OCI-LY7 (cell line): Measurements from ENCODE around the gene HELB. TPM values are rescaled to one million over a fixed set of nuclear protein-coding genes. Genes with fewer than 3 reads are reported as not detected.

ENCODE experiments used
- BruUV-seq: library from RNA; stranded (reverse); fragments of 400-500 nt; replicated peaks from 2 replicates; lab custom pipeline; 2021; lab: Mats Ljungman, UMichigan
- CTCF ChIA-PET: fragments of 300-600 bp; sonication (Branson Sonifier 250); formaldehyde crosslinking; loops from one replicate; lab custom pipeline; 2022; ENCODE audit warnings: antibody characterized with exemption; ENCODE audit not compliant: unreplicated experiment; lab: Charles Lee
- POLR2A ChIA-PET: fragments of 300-600 bp; sonication (Branson Sonifier 250); formaldehyde crosslinking; loops from one replicate; lab custom pipeline; 2022; ENCODE audit warnings: antibody characterized with exemption; lab: Charles Lee
- DNase-seq: peaks from one replicate; pipeline ENCODE4 v3.0.0-alpha.2; 2015; ENCODE audit warnings: low spot score
- H2AFZ ChIP-seq: fragments of 200-600 bp; sonication (generic), shearing (Covaris generic); 2 replicates; pipeline ENCODE4 v1.6.1; 2014; ENCODE audit warnings: mild to moderate bottlenecking, antibody characterized with exemption, low read length, moderate library complexity
- H3K27ac ChIP-seq: fragments of 200-600 bp; sonication (generic); 2 replicates; pipeline ENCODE4 v1.5.1; 2014; ENCODE audit warnings: mixed run types, low read depth, mild to moderate bottlenecking, moderate library complexity, low read length, inconsistent platforms; ENCODE audit not compliant: poor library complexity, severe bottlenecking
- H3K36me3 ChIP-seq: fragments of 200-600 bp; sonication (generic); 2 replicates; pipeline ENCODE4 v1.6.1; 2014; ENCODE audit warnings: mild to moderate bottlenecking, antibody characterized with exemption, low read length, moderate library complexity, mixed read lengths; ENCODE audit not compliant: insufficient read depth
- H3K4me1 ChIP-seq: fragments of 200-600 bp; sonication (generic); 2 replicates; pipeline ENCODE4 v1.5.1; 2014; ENCODE audit warnings: mild to moderate bottlenecking, low read length; ENCODE audit not compliant: insufficient read depth, poor library complexity, severe bottlenecking
- H3K4me2 ChIP-seq: fragments of 200-600 bp; sonication (generic); 2 replicates; pipeline ENCODE4 v1.6.1; 2014; ENCODE audit warnings: mild to moderate bottlenecking, low read length
- H3K4me3 ChIP-seq: fragments of 200-600 bp; sonication (generic); 2 replicates; pipeline ENCODE4 v1.5.1; 2014; ENCODE audit warnings: mild to moderate bottlenecking, low read depth, low read length; ENCODE audit not compliant: poor library complexity, severe bottlenecking
- H3K79me2 ChIP-seq: fragments of 200-600 bp; sonication (generic); 2 replicates; pipeline ENCODE4 v1.6.1; 2016; ENCODE audit warnings: low read depth, mild to moderate bottlenecking, low read length, moderate library complexity, mixed read lengths; ENCODE audit not compliant: insufficient read depth
- H3K9me2 ChIP-seq: fragments of 200-600 bp; sonication (generic); 2 replicates; pipeline ENCODE4 v1.6.1; 2016; ENCODE audit warnings: mild to moderate bottlenecking, low read length, mixed read lengths; ENCODE audit not compliant: insufficient read depth
- H3K9me3 ChIP-seq: fragments of 200-600 bp; sonication (generic); 2 replicates; pipeline ENCODE4 v1.6.1; 2014; ENCODE audit warnings: mild to moderate bottlenecking, mixed run types, low read length, mixed read lengths
- H4K20me1 ChIP-seq: fragments of 200-600 bp; sonication (generic); 2 replicates; pipeline ENCODE4 v1.6.1; 2014; ENCODE audit warnings: mild to moderate bottlenecking, antibody characterized with exemption, low read length, moderate library complexity, mixed read lengths; ENCODE audit not compliant: insufficient read depth
- CTCF ChIP-seq: fragments of 200-600 bp; sonication (generic); conservative IDR thresholded peaks from 2 replicates; pipeline ENCODE4 v1.5.1; 2014; ENCODE audit warnings: mild to moderate bottlenecking, antibody characterized with exemption, low read length, moderate library complexity, mixed read lengths
- EZH2phosphoT487 ChIP-seq: fragments of 200-600 bp; sonication (generic); IDR thresholded peaks from 2 replicates; pipeline ENCODE4 v1.6.1; 2018; ENCODE audit warnings: low read depth, borderline replicate concordance, mild to moderate bottlenecking, mixed run types, antibody characterized with exemption, low read length, moderate library complexity, mixed read lengths
- intact Hi-C: fragments of 100-400 bp; cut with micrococcal nuclease; formaldehyde crosslinking; loops from one replicate; pipeline ENCODE4 v1.10.0; 2022; ENCODE audit not compliant: unreplicated experiment
- total RNA-seq, 2 experiments: library from RNA; depleted of rRNA in 1 of 2; stranded (reverse); fragments of >200 nt in 1 of 2; shearing (Covaris generic) in 1 of 2; gene quantifications; 2 replicates each; pipeline ENCODE4 v1.2.3, GENCODE V29; 2014 to 2022

The HELB gene
- total RNA-seq, 2 experiments from 2014 or later: 6.0 to 7.5 TPM

- DNase-seq: peak; percentile 57
- ChIA-PET CTCF (no interaction called here), POLR2A (interaction anchor here (0.7 to 1.1 kb wide), 5 partner anchors 14 to 388 kb away, joined by 3 to 4 read pairs (median 3); no protein-coding TSS in a partner anchor)
- Histone ChIP-seq H3K4me2 (peak overlapping the region; percentile 89), H3K36me3 (peaks cover 8% of the 10 kb centered on the region; the same call in 1 of the 2 replicates), H2AFZ (no peak overlapping the region), H3K9me3 (no peaks in the 10 kb centered on the region), H3K4me1 (peaks cover 31% of the 10 kb centered on the region), H3K4me3 (peak overlapping the region; percentile 73), H3K79me2 (no peaks in the 10 kb centered on the region; the same call in 1 of the 2 replicates), H4K20me1 (no peaks in the 10 kb centered on the region), H3K9me2 (no peaks in the 10 kb centered on the region), H3K27ac (peak overlapping the region; percentile 7)
- TF ChIP-seq EZH2phosphoT487 (no peak), CTCF (no peak)
- intact Hi-C loops: loop anchor here (5.0 kb wide), 3 partner anchors 67 to 313 kb away; partner anchors contain the start of gene LLPH
- no TSS peak for BruUV-seq
Measured at GRCh38 chr12:66304296-66304900, 2.1 kb downstream of the HELB start.

- Histone ChIP-seq H4K20me1 (no peaks in the 10 kb centered on the region), H3K4me2 (no peak overlapping the region), H3K36me3 (peaks cover 14% of the 10 kb centered on the region; the same call in 1 of the 2 replicates), H3K4me1 (peaks cover 3% of the 10 kb centered on the region), H3K9me3 (no peaks in the 10 kb centered on the region), H3K4me3 (no peak overlapping the region), H3K79me2 (no peaks in the 10 kb centered on the region), H3K9me2 (no peaks in the 10 kb centered on the region), H3K27ac (no peak overlapping the region), H2AFZ (no peak overlapping the region)
- BruUV-seq: no TSS peak
- TF ChIP-seq EZH2phosphoT487 (no peak), CTCF (no peak)
- CTCF ChIA-PET: no interaction called here
- intact Hi-C loops: no loop called here
- POLR2A ChIA-PET: no interaction called here
- DNase-seq: no peak
Measured at GRCh38 chr12:66309606-66310005, 7.3 kb downstream of the HELB start.

GRCh38 chr12:66312189-66312588 is 9.9 kb downstream of the HELB start:
- Histone ChIP-seq H2AFZ (no peak overlapping the region), H3K4me3 (no peak overlapping the region), H3K9me2 (no peaks in the 10 kb centered on the region), H3K4me2 (no peak overlapping the region), H3K79me2 (no peaks in the 10 kb centered on the region), H3K27ac (no peak overlapping the region), H3K4me1 (no peaks in the 10 kb centered on the region), H3K36me3 (peaks cover 9% of the 10 kb centered on the region; the same call in 1 of the 2 replicates), H3K9me3 (no peaks in the 10 kb centered on the region), H4K20me1 (no peaks in the 10 kb centered on the region)
- POLR2A ChIA-PET: no interaction called here
- intact Hi-C loops: no loop called here
- TF ChIP-seq CTCF (no peak), EZH2phosphoT487 (no peak)
- DNase-seq: no peak
- BruUV-seq: no TSS peak
- CTCF ChIA-PET: interaction anchor here (0.5 kb wide), 1 partner anchor 82 kb away, joined by 3 read pairs; no protein-coding TSS in a partner anchor
